ENCODE results near the gene MSLN.

Gene MSLN

DNA sequence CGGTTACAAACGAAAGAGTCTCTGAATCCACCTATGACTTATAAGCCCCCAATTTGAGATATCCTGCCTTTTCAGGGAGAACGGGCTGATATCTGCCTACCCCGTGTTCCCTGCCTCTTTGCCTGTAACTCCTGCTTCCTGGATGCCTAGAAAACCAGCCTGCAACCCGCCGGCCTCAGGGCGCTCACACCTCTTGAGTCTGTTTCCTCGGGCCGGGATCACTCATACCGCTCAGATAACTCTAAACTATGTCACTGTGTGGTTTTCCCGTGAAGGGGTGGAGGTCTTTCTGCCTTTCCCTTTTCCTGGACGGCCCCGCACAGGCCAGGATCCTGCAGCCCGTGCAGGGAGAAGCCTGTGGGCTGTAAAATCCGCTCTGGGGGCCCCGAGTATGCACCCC lies 17.3 kb downstream of the MSLN start:
- WGBS (ENCODE audit: extremely low coverage, insufficient coverage, insufficient read length): no CpG with 5 or more reads among the region's 16 CpGs
- H3K79me1 ChIP-seq (ENCODE audit: low read length): no peaks in the 10 kb centered on the region
- no peak overlapping the region for H3K27ac ChIP-seq (ENCODE audit: low read depth, low read length)
- H3K27me3 ChIP-seq (ENCODE audit: insufficient read depth, low read length): no peaks in the 10 kb centered on the region
- H2BK12ac ChIP-seq (ENCODE audit: low read length): no peak overlapping the region
- peaks cover 4% of the 10 kb centered on the region for H3K9me3 ChIP-seq (ENCODE audit: insufficient read depth, low read depth, low read length)
- no peak overlapping the region for H4K8ac ChIP-seq (ENCODE audit: low read depth, low read length)
- H3K4ac ChIP-seq (ENCODE audit: low read depth, low read length): no peak overlapping the region
- H3K4me3 ChIP-seq (ENCODE audit: low read depth, low read length): no peak overlapping the region
- no peak overlapping the region for H2BK120ac ChIP-seq (ENCODE audit: insufficient read depth, low read length, poor library complexity)
- DNase-seq: peak in 1 of 2 donors; percentile 43
- H3K23ac ChIP-seq (ENCODE audit: low read length): no peak overlapping the region
- no peak overlapping the region for H3K14ac ChIP-seq (ENCODE audit: low read length)
- no peaks in the 10 kb centered on the region for H3K36me3 ChIP-seq (ENCODE audit: control insufficient read depth in 1 of 2, insufficient read depth in 2 of 2, low read length in 2 of 2)
- H3K4me1 ChIP-seq (ENCODE audit: control insufficient read depth in 1 of 2, insufficient read depth in 2 of 2, low read length in 2 of 2): peaks cover 5% of the 10 kb centered on the region in 2 experiments
- H2AFZ ChIP-seq (ENCODE audit: insufficient read depth, low read length, poor library complexity): no peak overlapping the region
- H2BK5ac ChIP-seq (ENCODE audit: low read depth, low read length, poor library complexity): no peak overlapping the region
- no peak overlapping the region for H4K91ac ChIP-seq (ENCODE audit: low read depth, low read length)
- H3K9ac ChIP-seq (ENCODE audit: low read length): no peak overlapping the region
- no peak overlapping the region for H2AK5ac ChIP-seq (ENCODE audit: low read length)
- no peaks in the 10 kb centered on the region for H3K79me2 ChIP-seq (ENCODE audit: control insufficient read depth, insufficient read depth, low read length, poor library complexity)
- no peak overlapping the region for H3K18ac ChIP-seq (ENCODE audit: low read length)
- no peak overlapping the region for H4K12ac ChIP-seq (ENCODE audit: low read depth, low read length)
- H3K4me2 ChIP-seq (ENCODE audit: low read length): no peak overlapping the region

DNA sequence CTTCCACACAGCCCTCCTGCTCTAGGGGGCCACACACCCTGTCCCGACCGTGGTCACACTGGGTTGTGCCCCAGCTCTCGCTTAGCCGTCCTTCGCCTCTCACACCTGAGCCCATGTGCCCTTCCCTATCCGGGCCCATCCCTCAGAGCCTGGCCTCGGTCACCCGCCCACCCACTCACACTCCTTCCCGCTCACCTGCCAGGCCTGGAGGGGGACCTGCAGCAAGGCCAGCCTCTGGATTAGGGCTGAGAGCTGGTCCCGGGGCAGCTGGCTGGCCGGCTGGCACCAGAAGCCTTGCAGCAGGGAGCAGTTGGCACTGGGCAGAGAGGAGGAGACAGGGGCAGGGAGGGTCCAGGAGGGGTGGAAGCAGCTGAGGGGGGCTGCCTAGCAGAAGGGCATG lies 17.9 kb downstream of the MSLN start:
- no peak overlapping the region for H4K8ac ChIP-seq (ENCODE audit: low read depth, low read length)
- no peak overlapping the region for H2BK120ac ChIP-seq (ENCODE audit: insufficient read depth, low read length, poor library complexity)
- no peak overlapping the region for H2AFZ ChIP-seq (ENCODE audit: insufficient read depth, low read length, poor library complexity)
- no peaks in the 10 kb centered on the region for H3K36me3 ChIP-seq (ENCODE audit: control insufficient read depth in 1 of 2, insufficient read depth in 2 of 2, low read length in 2 of 2)
- no peak overlapping the region for H3K18ac ChIP-seq (ENCODE audit: low read length)
- no peak for DNase-seq
- H3K9me3 ChIP-seq (ENCODE audit: insufficient read depth, low read depth, low read length): peaks cover 4% of the 10 kb centered on the region
- H3K27me3 ChIP-seq (ENCODE audit: insufficient read depth, low read length): no peaks in the 10 kb centered on the region
- H2AK5ac ChIP-seq (ENCODE audit: low read length): no peak overlapping the region
- H3K4me3 ChIP-seq (ENCODE audit: low read depth, low read length): no peak overlapping the region
- peaks cover 5% of the 10 kb centered on the region in 2 experiments for H3K4me1 ChIP-seq (ENCODE audit: control insufficient read depth in 1 of 2, insufficient read depth in 2 of 2, low read length in 2 of 2)
- no peak overlapping the region for H3K4ac ChIP-seq (ENCODE audit: low read depth, low read length)
- H3K79me2 ChIP-seq (ENCODE audit: control insufficient read depth, insufficient read depth, low read length, poor library complexity): no peaks in the 10 kb centered on the region
- no peak overlapping the region for H4K91ac ChIP-seq (ENCODE audit: low read depth, low read length)
- H3K4me2 ChIP-seq (ENCODE audit: low read length): no peak overlapping the region
- no CpG with 5 or more reads among the region's 11 CpGs for WGBS (ENCODE audit: extremely low coverage, insufficient coverage, insufficient read length)
- no peak overlapping the region for H2BK5ac ChIP-seq (ENCODE audit: low read depth, low read length, poor library complexity)
- no peak overlapping the region for H2BK12ac ChIP-seq (ENCODE audit: low read length)
- no peaks in the 10 kb centered on the region for H3K79me1 ChIP-seq (ENCODE audit: low read length)
- H3K9ac ChIP-seq (ENCODE audit: low read length): no peak overlapping the region
- no peak overlapping the region for H4K12ac ChIP-seq (ENCODE audit: low read depth, low read length)
- no peak overlapping the region for H3K14ac ChIP-seq (ENCODE audit: low read length)
- H3K27ac ChIP-seq (ENCODE audit: low read depth, low read length): no peak overlapping the region
- no peak overlapping the region for H3K23ac ChIP-seq (ENCODE audit: low read length)

DNA sequence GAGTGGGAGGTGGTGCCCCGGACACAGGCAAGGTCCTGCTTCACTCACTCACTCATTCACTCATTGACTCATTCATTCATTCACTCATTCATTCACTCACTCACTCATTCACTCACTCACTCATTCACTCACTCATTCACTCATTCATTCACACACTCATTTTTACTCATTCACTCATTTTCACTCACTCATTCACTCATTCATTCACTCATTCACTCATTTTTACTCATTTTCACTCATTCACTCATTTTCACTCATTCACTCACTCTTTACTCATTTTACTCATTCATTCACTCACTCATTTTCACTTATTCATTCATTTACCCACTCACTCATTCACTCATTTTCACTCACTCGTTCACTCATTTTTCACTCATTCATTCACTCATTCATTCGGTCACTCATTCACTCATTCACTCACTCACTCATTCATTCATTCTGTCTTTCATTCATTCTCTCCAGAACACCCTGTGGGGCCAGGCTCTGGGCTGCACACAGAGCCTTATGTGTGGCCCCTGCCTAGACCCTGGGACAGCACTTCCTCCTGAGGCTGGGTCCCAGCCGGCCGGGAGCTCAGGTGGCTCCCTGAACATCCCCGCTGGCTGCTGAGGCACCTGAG lies 18.5 kb downstream of the MSLN start:
- no peak overlapping the region for H3K4ac ChIP-seq (ENCODE audit: low read depth, low read length)
- H3K14ac ChIP-seq (ENCODE audit: low read length): no peak overlapping the region
- no peak overlapping the region for H3K27ac ChIP-seq (ENCODE audit: low read depth, low read length)
- H4K12ac ChIP-seq (ENCODE audit: low read depth, low read length): no peak overlapping the region
- H4K8ac ChIP-seq (ENCODE audit: low read depth, low read length): no peak overlapping the region
- no peak overlapping the region for H2AK5ac ChIP-seq (ENCODE audit: low read length)
- no peak overlapping the region for H3K18ac ChIP-seq (ENCODE audit: low read length)
- no peak overlapping the region for H2BK5ac ChIP-seq (ENCODE audit: low read depth, low read length, poor library complexity)
- DNase-seq: no peak
- H3K23ac ChIP-seq (ENCODE audit: low read length): no peak overlapping the region
- no peak overlapping the region for H3K4me3 ChIP-seq (ENCODE audit: low read depth, low read length)
- peaks cover 4% of the 10 kb centered on the region for H3K9me3 ChIP-seq (ENCODE audit: insufficient read depth, low read depth, low read length)
- H3K27me3 ChIP-seq (ENCODE audit: insufficient read depth, low read length): no peaks in the 10 kb centered on the region
- H3K9ac ChIP-seq (ENCODE audit: low read length): no peak overlapping the region
- no peaks in the 10 kb centered on the region for H3K79me1 ChIP-seq (ENCODE audit: low read length)
- H4K91ac ChIP-seq (ENCODE audit: low read depth, low read length): no peak overlapping the region
- no peaks in the 10 kb centered on the region for H3K79me2 ChIP-seq (ENCODE audit: control insufficient read depth, insufficient read depth, low read length, poor library complexity)
- H3K4me2 ChIP-seq (ENCODE audit: low read length): no peak overlapping the region
- peaks cover 5 to 7% of the 10 kb centered on the region in 2 experiments for H3K4me1 ChIP-seq (ENCODE audit: control insufficient read depth in 1 of 2, insufficient read depth in 2 of 2, low read length in 2 of 2)
- WGBS (ENCODE audit: extremely low coverage, insufficient coverage, insufficient read length): 100% methylated on average over 2 of the region's 6 CpGs
- no peak overlapping the region for H2BK120ac ChIP-seq (ENCODE audit: insufficient read depth, low read length, poor library complexity)
- no peaks in the 10 kb centered on the region for H3K36me3 ChIP-seq (ENCODE audit: control insufficient read depth in 1 of 2, insufficient read depth in 2 of 2, low read length in 2 of 2)
- H2BK12ac ChIP-seq (ENCODE audit: low read length): no peak overlapping the region
- no peak overlapping the region for H2AFZ ChIP-seq (ENCODE audit: insufficient read depth, low read length, poor library complexity)

DNA sequence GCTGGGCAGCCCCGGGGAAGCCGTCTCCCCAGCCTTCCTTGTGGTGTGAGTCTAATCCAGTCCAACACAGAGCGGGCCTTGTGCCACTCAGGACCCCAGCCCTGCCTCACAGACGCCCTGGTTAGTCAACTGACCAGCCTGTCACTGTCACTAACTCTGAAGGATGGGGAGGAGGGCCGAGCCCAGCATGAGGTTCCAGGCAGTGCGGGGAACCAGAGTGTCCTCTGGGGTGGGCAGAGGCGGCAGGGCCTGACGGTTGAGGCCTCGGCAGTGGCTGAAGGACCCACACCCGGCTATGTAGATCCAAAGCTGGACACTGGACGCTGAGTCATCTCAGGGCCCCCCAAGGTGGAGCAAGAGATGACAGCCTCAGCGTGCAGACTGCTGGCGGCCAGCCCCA lies 19.0 kb downstream of the MSLN start:
- no peaks in the 10 kb centered on the region for H3K27me3 ChIP-seq (ENCODE audit: insufficient read depth, low read length)

More for the DNA sequence above, 19.0 kb downstream of the MSLN start:
- Histone ChIP-seq H3K18ac (ENCODE audit: low read length) (no peak overlapping the region), H3K79me1 (ENCODE audit: low read length) (no peaks in the 10 kb centered on the region), H3K4ac (ENCODE audit: low read depth, low read length) (no peak overlapping the region), H4K91ac (ENCODE audit: low read depth, low read length) (no peak overlapping the region), H3K4me2 (ENCODE audit: low read length) (no peak overlapping the region), H3K4me1 (ENCODE audit: control insufficient read depth in 1 of 2, insufficient read depth in 2 of 2, low read length in 2 of 2) (peaks cover 5 to 7% of the 10 kb centered on the region in 2 experiments), H2AFZ (ENCODE audit: insufficient read depth, low read length, poor library complexity) (no peak overlapping the region), H2AK5ac (ENCODE audit: low read length) (no peak overlapping the region), H3K4me3 (ENCODE audit: low read depth, low read length) (no peak overlapping the region), H2BK5ac (ENCODE audit: low read depth, low read length, poor library complexity) (no peak overlapping the region), H3K27ac (ENCODE audit: low read depth, low read length) (no peak overlapping the region), H3K36me3 (ENCODE audit: control insufficient read depth in 1 of 2, insufficient read depth in 2 of 2, low read length in 2 of 2) (no peaks in the 10 kb centered on the region), H4K12ac (ENCODE audit: low read depth, low read length) (no peak overlapping the region), H4K8ac (ENCODE audit: low read depth, low read length) (no peak overlapping the region), H2BK12ac (ENCODE audit: low read length) (no peak overlapping the region), H2BK120ac (ENCODE audit: insufficient read depth, low read length, poor library complexity) (no peak overlapping the region), H3K23ac (ENCODE audit: low read length) (no peak overlapping the region), H3K14ac (ENCODE audit: low read length) (no peak overlapping the region), H3K79me2 (ENCODE audit: control insufficient read depth, insufficient read depth, low read length, poor library complexity) (no peaks in the 10 kb centered on the region), H3K9ac (ENCODE audit: low read length) (no peak overlapping the region), H3K9me3 (ENCODE audit: insufficient read depth, low read depth, low read length) (peaks cover 4% of the 10 kb centered on the region)
- WGBS (ENCODE audit: extremely low coverage, insufficient coverage, insufficient read length): no CpG with 5 or more reads among the region's 13 CpGs
- DNase-seq: no peak

Data from trophoblast cell (in vitro differentiated cells and primary cell).